IPS DF 6.9 (cell line): ENCODE data around the gene DBNL.

ENCODE experiments used
- DNase-seq: peaks from one replicate; pipeline ENCODE4 v3.0.0-alpha.2; 2013; ENCODE audit warnings: low read depth, low spot score
- H3K27ac ChIP-seq: one replicate; pipeline ENCODE4 v1.5.1; 2013; ENCODE audit warnings: low read length, control low read depth
- H3K27me3 ChIP-seq: 2 replicates; pipeline ENCODE4 v1.6.1; 2013; ENCODE audit warnings: mild to moderate bottlenecking, low read length; ENCODE audit not compliant: control insufficient read depth, insufficient read depth
- H3K36me3 ChIP-seq: 2 replicates; pipeline ENCODE4 v1.6.1; 2013; ENCODE audit warnings: low read length; ENCODE audit not compliant: control insufficient read depth, insufficient read depth
- H3K4me1 ChIP-seq: 2 replicates; pipeline ENCODE4 v1.6.1; 2013; ENCODE audit warnings: low read length; ENCODE audit not compliant: control insufficient read depth, insufficient read depth
- H3K4me3 ChIP-seq: 2 replicates; pipeline ENCODE4 v1.5.1; 2013; ENCODE audit warnings: mild to moderate bottlenecking, low read length
- H3K9me3 ChIP-seq: 2 replicates; pipeline ENCODE4 v1.6.1; 2013; ENCODE audit warnings: low read length, inconsistent platforms; ENCODE audit not compliant: control insufficient read depth, insufficient read depth
- WGBS: extraction: QIAGEN DNeasy Blood & Tissue Kit; methylation state at CpG from one replicate; pipeline ENCODE4 v1.1.7; 2013; ENCODE audit warnings: mixed read lengths, missing lambda C conversion rate; ENCODE audit not compliant: insufficient read length, insufficient coverage; 5-methylcytosine and 5-hydroxymethylcytosine counted together

DBNL gene

DNA sequence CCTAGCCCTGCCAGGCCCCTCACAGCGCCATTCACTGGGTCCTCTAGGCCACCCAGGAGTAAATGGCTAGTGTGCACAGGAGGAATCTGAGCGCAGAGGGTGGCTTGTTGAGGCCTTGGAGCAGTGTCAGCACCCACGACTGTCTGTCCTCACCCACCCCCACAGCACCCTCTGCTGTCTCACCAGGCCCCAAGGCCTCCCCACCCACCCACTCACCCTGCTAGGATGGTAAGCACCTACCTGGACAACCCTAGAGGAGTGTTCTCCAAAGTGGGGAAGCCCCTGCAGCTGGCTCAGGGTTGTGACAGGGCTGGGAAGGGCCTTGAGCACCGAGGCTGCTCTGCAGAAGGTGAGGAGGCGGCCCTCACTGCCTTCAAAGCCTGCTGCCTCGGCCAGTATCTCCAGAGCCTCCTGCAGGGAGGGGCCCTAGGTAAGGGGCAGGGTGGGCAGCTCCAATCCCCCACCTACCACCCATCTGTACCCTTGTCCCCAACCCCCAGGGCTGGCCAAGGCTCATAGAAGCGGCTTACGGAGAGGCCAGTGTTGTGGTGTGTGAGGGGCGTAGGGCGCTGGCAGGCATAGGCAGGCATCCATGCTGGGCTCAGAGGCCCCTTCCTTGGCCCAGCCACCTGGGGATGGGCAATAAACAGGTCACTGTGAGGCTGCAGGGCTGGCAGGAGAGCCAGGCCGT is 35.0 kb downstream of the DBNL start:
- no peak overlapping the region for H3K4me3 ChIP-seq
- H3K36me3 ChIP-seq: peaks cover 30% of the 10 kb centered on the region
- no peaks in the 10 kb centered on the region for H3K27me3 ChIP-seq
- no peak for DNase-seq
- H3K27ac ChIP-seq: no peak overlapping the region
- WGBS: no CpG with 5 or more reads among the region's 11 CpGs
- H3K4me1 ChIP-seq: no peaks in the 10 kb centered on the region
- H3K9me3 ChIP-seq: no peaks in the 10 kb centered on the region

DNA sequence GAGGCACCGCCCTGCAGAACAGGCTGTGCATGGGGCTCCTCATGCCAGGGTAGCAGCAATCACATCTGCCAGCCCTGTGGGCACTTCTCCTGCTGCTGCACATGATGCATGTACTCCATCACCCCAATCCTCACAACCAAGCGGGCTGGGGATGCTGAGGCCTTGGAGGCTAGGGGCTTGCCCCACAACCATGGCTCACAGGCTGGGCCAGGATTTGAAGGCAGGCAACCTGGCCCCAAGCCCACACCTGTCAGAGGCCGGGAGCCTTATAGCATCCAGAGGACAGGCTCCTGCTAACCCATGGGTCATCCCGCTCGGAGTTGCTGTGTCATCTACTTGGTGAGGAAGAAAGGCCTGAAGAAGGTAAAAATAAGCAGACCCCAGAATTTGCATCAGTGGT is 35.6 kb downstream of the DBNL start:
- Histone ChIP-seq H3K4me3 (no peak overlapping the region), H3K36me3 (peaks cover 30% of the 10 kb centered on the region), H3K27ac (no peak overlapping the region), H3K9me3 (no peaks in the 10 kb centered on the region), H3K27me3 (no peaks in the 10 kb centered on the region), H3K4me1 (no peaks in the 10 kb centered on the region)
- no CpG with 5 or more reads among the region's 5 CpGs for WGBS
- no peak for DNase-seq

DNA sequence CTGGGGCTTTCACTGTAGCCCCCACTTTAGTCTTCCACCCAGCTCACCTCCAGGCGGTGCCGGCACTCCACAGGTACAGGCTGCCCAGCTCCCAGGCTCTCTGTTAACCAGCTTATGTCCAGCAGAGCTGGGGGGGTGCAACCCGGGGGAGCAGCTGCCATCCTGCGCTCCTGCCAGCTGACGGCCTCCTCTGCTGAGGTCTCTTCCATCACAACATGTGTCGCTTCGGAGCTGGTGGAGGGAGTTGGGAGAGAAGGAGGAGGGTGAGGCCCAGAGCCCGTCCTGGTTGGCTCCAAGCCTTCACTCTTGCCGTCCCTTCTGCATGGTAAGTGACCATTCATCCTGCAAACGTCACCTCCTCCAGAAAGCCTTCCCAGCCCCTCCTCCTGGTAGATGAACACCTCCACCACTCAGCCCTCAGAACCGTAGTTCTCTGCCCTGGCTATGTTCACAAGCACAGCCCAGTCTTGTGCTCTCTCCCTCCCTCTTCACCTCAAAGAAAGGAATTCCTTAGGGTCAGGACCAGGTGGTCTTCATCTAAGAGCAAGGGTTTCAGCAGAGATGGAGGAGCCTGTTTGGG is 36.3 kb downstream of the DBNL start:
- no peaks in the 10 kb centered on the region; the same call in 1 of the 2 replicates for H3K4me1 ChIP-seq
- WGBS: no CpG with 5 or more reads among the region's 11 CpGs

DNA sequence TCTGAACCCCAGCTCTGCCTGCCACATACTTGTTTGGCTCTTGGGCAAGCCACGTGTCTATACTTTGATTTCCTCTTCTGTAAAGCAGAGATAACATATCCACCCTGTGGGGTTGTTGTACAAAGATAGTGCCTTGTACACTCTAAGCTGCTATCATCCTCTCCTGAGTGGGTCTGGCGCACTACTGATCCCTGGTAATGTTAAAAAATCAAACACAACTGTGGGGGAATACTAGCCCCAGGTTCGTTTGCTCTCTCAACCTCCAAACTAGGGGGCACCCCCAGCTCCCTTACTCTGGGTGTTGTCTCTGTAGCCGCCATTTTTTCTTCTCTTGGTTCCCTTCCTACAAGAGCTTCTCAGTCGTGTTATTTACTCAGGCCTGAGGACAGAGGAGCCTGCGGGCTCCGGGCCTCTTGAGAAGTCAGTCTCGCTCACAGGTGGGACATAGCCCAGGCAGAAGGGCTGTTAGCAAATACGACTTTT is 36.8 kb downstream of the DBNL start:
- H3K4me3 ChIP-seq: no peak overlapping the region
- no peak overlapping the region for H3K27ac ChIP-seq
- H3K36me3 ChIP-seq: peaks cover 24% of the 10 kb centered on the region
- no peaks in the 10 kb centered on the region; the same call in 1 of the 2 replicates for H3K4me1 ChIP-seq
- H3K27me3 ChIP-seq: no peaks in the 10 kb centered on the region
- WGBS: no CpG with 5 or more reads among the region's 9 CpGs
- H3K9me3 ChIP-seq: no peaks in the 10 kb centered on the region
- no peak for DNase-seq

More for the DNA sequence above, 36.3 kb downstream of the DBNL start:
- H3K9me3 ChIP-seq: no peaks in the 10 kb centered on the region
- H3K27ac ChIP-seq: no peak overlapping the region
- H3K27me3 ChIP-seq: no peaks in the 10 kb centered on the region
- H3K36me3 ChIP-seq: peaks cover 29% of the 10 kb centered on the region
- no peak for DNase-seq
- H3K4me3 ChIP-seq: no peak overlapping the region

DNA sequence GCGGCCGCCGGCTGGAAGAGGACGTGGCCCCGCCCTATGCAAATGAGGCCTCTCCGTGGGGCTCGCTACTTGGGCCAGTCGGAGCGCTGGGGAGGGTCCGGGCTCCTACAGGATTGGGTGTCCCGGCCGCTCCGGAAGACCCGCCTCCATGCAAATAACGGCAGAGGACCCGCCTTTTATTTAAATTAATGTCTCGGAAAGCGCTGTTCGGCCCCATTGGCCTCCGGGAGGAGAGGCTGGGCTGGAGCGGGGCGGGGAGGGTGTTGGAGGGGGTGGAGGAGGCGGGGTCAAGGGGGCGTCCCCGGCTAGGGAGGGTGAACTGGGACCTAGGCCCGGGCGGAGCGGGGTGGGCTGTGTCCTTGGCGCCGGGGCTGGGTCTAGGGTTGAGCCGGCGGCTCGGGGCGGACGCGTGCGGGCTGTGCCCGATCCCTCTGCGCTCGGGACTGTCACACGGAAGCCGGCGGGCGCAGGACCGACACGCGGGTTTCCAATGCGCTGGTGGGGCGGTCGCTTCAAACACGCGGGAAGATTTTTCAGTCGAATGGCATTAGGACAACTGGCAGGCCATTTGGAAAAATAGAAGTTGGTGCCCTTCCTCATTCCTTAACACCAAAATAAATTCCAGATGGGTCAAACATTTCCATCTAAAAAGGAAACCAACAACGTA is 38.2 kb downstream of the DBNL start:
- WGBS: no CpG with 5 or more reads among the region's 54 CpGs
- Histone ChIP-seq H3K27ac (no peak overlapping the region), H3K4me1 (no peaks in the 10 kb centered on the region; the same call in 1 of the 2 replicates), H3K4me3 (peak overlapping the region; percentile 41; the same call in 1 of the 2 replicates), H3K27me3 (no peaks in the 10 kb centered on the region), H3K9me3 (no peaks in the 10 kb centered on the region), H3K36me3 (peaks cover 21% of the 10 kb centered on the region)
- DNase-seq: peak; percentile 84

DNA sequence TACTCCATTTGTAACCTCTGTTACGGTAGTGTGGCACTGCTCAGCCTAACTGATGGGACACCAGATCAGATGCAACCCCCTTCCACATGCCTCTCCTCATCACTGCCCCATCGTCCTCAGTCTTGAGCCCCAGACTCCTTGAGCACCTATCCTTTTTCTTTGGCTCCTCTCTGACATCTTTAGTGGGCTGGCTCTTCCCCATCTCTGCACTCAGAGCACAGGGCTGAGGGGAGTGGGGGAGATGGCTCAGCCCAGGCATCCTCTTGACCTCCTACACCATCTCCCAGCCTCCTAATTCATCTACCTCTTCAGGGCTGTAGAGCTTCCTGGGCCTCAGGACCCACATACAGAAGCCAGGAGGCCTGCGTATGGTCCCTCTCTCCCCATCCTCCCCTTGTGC is 39.3 kb downstream of the DBNL start:
- H3K4me1 ChIP-seq: no peaks in the 10 kb centered on the region; the same call in 1 of the 2 replicates
- no peak for DNase-seq
- no CpG with 5 or more reads among the region's 3 CpGs for WGBS
- no peak overlapping the region for H3K4me3 ChIP-seq
- H3K9me3 ChIP-seq: no peaks in the 10 kb centered on the region
- peaks cover 11% of the 10 kb centered on the region; the same call in 1 of the 2 replicates for H3K36me3 ChIP-seq
- no peak overlapping the region for H3K27ac ChIP-seq
- H3K27me3 ChIP-seq: no peaks in the 10 kb centered on the region

DNA sequence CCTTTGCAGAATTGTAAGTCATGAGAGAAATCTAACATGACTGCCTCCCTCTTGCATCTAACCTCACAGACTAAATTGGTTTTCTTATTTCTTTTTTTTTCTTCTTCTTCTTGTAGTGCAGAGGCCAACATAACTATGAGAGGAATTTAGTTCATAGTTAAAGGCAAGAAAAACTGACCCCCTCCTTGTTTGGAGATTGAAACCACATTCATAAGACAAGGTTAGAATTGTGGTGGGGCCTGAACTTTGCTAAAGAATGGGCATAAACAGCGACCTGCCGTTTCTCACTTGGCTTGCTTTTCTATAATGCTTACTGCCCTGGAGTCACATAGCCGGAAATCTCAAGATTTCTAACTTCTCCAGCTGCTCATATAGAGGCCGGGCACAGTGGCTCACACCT is 40.2 kb downstream of the DBNL start:
- no peak for DNase-seq
- Histone ChIP-seq H3K4me3 (no peak overlapping the region), H3K27ac (no peak overlapping the region), H3K36me3 (peaks cover 2% of the 10 kb centered on the region; the same call in 1 of the 2 replicates), H3K9me3 (no peaks in the 10 kb centered on the region), H3K4me1 (no peaks in the 10 kb centered on the region; the same call in 1 of the 2 replicates), H3K27me3 (no peaks in the 10 kb centered on the region)
- no CpG with 5 or more reads among the region's 4 CpGs for WGBS

DNA sequence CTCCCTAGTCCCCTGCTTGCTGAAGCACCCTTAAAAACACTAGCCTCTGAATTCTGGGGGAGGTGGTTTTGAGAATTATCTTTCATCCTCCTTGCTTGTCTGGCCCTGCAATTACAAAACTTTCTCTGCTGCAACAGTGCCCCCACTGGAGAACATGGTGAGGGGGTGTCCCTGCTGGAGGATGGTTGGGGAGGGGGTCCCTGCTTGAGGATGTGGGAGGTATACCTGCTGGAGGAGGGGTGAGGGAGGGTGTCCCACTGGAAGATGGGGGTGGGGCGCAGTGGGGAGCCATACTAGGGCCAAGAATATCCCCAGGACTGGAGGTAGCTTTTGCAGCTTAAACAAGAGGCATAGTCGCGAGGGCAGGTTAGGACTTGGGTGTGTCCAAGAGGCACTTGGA is 41.0 kb downstream of the DBNL start:
- Histone ChIP-seq H3K4me1 (no peaks in the 10 kb centered on the region; the same call in 1 of the 2 replicates), H3K9me3 (no peaks in the 10 kb centered on the region), H3K27me3 (no peaks in the 10 kb centered on the region), H3K27ac (no peak overlapping the region), H3K4me3 (no peak overlapping the region), H3K36me3 (no peaks in the 10 kb centered on the region)
- no CpG with 5 or more reads among the region's 3 CpGs for WGBS
- DNase-seq: no peak

DNA sequence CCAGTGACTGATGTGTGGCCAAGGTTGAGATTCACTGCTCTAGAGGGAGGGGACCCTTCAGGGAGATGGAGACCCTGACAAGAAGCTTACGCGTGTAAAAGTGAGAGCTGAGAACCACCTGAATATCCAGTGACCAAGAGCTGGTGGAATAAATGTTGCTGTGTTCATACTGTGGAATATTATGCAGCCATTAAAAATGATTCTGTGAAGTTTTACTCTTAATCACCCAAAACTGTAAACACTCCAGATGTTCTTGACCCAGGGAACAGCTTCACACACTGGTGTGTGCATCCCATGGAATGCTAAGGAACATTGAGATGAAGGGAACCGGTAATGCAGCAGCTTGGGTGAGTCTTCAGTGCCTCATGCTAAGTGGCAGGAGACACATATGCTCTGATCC is 42.1 kb downstream of the DBNL start:
- no peak for DNase-seq
- Histone ChIP-seq H3K36me3 (no peaks in the 10 kb centered on the region), H3K4me3 (no peak overlapping the region), H3K4me1 (no peaks in the 10 kb centered on the region; the same call in 1 of the 2 replicates), H3K27me3 (no peaks in the 10 kb centered on the region), H3K27ac (no peak overlapping the region), H3K9me3 (no peaks in the 10 kb centered on the region)
- no CpG with 5 or more reads among the region's 3 CpGs for WGBS

DNA sequence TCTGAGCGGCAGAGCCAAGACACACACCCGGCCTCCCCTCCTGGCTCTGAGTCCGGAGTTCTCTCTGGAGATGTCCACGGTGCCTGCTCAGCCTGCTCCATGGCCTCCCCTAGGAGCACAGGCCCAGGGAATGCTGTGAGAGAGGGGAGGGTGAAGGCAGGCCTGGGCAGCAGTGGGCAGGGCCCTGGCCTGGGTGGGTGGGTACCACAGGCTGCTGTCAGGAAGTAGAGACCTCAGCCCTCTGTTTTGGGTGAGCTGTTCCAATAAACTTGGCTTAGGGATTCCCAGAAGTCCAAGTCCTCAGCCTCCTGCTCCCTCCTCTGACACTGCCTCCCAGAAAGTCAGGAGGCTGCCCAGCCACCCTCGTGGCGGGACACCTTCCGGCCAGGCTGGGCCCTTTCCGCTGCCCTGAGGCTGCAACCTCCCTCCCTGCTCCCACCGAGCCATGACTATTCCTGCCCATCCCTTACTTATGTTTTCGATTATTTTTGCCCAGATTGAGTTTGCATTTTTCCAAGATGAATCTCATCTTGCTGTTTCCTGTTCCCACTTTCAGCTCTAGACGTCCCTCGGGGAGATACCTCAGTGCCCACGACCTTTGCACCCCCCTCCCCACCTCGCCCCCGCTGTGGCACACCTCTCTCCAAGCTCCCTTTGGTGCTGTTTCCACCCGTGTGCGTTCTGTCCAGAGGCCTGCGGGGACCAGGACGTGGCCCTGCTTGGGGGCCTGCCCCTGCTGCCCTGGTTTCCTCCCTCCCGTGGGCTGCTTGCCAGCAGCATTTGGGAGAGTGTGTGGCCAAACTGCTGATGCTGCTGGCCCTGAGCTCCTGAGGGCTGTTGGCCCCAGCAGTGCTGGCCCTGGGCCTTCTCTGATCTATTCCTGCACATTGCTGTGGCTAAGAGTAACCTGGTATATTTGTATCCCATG is 43.7 kb downstream of the DBNL start:
- Histone ChIP-seq H3K27ac (no peak overlapping the region), H3K4me1 (no peaks in the 10 kb centered on the region; the same call in 1 of the 2 replicates), H3K27me3 (no peaks in the 10 kb centered on the region)

More for the DNA sequence above, 43.7 kb downstream of the DBNL start:
- Histone ChIP-seq H3K36me3 (no peaks in the 10 kb centered on the region), H3K4me3 (no peak overlapping the region), H3K9me3 (no peaks in the 10 kb centered on the region)
- WGBS: no CpG with 5 or more reads among the region's 20 CpGs
- DNase-seq: no peak
